Measurements from ENCODE around the gene PITHD1. TPM values are rescaled to one million over a fixed set of nuclear protein-coding genes. Genes with fewer than 3 reads are reported as not detected.
A peak's percentile ranks its signal among the peaks of the same experiment; 100 is the strongest.
"Not testable (repeated sequence)": the region's sequence is repeated elsewhere in the genome, so short reads cannot be mapped to it uniquely, and the experiment has no call there.

Gene PITHD1
- total RNA-seq, 1 donor from 2014 or later = 37.3 TPM

- peaks cover 15% of the 10 kb centered on the region for H4K20me1 ChIP-seq (ENCODE audit: insufficient read depth, low read length)
- H3K9me3 Mint-ChIP-seq (ENCODE audit: unreplicated experiment) = no peaks in the 10 kb centered on the region
- peaks cover 17% of the 10 kb centered on the region for H3K4me1 ChIP-seq (ENCODE audit: insufficient read depth, low read length)
- H3K36me3 ChIP-seq (ENCODE audit: insufficient read depth, low read length) = no peaks in the 10 kb centered on the region
- H3K27ac ChIP-seq (ENCODE audit: low read depth, low read length) = no peak overlapping the region
- H3K27me3 ChIP-seq (ENCODE audit: insufficient read depth, low read length) = no peaks in the 10 kb centered on the region
- no peak for FAIRE-seq
- no peak overlapping the region for H3K27ac Mint-ChIP-seq (ENCODE audit: unreplicated experiment)
- peaks cover 2% of the 10 kb centered on the region for H3K36me3 Mint-ChIP-seq (ENCODE audit: low read depth, unreplicated experiment)
- H3K4me3 Mint-ChIP-seq (ENCODE audit: unreplicated experiment) = no peak overlapping the region
- H3K27me3 Mint-ChIP-seq (ENCODE audit: low read depth, unreplicated experiment) = no peaks in the 10 kb centered on the region
- no peaks in the 10 kb centered on the region for H3K9me3 ChIP-seq (ENCODE audit: insufficient read depth, low read depth, low read length)
- no peak overlapping the region for H3K4me3 ChIP-seq (ENCODE audit: insufficient read depth, low read depth, low read length)
- H3K79me2 ChIP-seq (ENCODE audit: insufficient read depth, low read length) = peaks cover 28% of the 10 kb centered on the region
- no peak for DNase-seq (ENCODE audit: low read depth)
- no peak overlapping the region for H3K4me2 ChIP-seq (ENCODE audit: low read length)
- no peak overlapping the region for H2AFZ ChIP-seq (ENCODE audit: low read depth, low read length)
- H3K9ac ChIP-seq (ENCODE audit: low read length) = no peak overlapping the region
- H3K4me1 Mint-ChIP-seq (ENCODE audit: low read depth, unreplicated experiment) = peaks cover 14% of the 10 kb centered on the region
- TF ChIP-seq CTCF (IDR thresholded peaks at IDR 0.05; ENCODE audit: insufficient read depth, low read depth, low read length) = no peak
- no peak for TF ChIP-seq EZH2 (IDR thresholded peaks at IDR 0.05; ENCODE audit: insufficient read depth, low read length)
These were observed 2.0 kb upstream of the PITHD1 start for GRCh38 chr1:23776217-23776616.

GRCh38 chr1:23779826-23780371 lies 1.7 kb downstream of the PITHD1 start:
- Histone ChIP-seq H3K27ac (ENCODE audit: low read depth, low read length) (peak overlapping the region; percentile 61), H3K4me2 (ENCODE audit: low read length) (peak overlapping the region; percentile 95)
- no peaks in the 10 kb centered on the region for H3K27me3 Mint-ChIP-seq (ENCODE audit: low read depth, unreplicated experiment)

GRCh38 chr1:23783141-23783540 lies 4.9 kb downstream of the PITHD1 start:
- H3K27me3 Mint-ChIP-seq (ENCODE audit: low read depth, unreplicated experiment); H3K4me3 ChIP-seq (ENCODE audit: insufficient read depth, low read depth, low read length); FAIRE-seq; H3K9me3 ChIP-seq (ENCODE audit: insufficient read depth, low read depth, low read length); H3K9me3 Mint-ChIP-seq (ENCODE audit: unreplicated experiment); H3K27ac Mint-ChIP-seq (ENCODE audit: unreplicated experiment); H2AFZ ChIP-seq (ENCODE audit: low read depth, low read length); DNase-seq (ENCODE audit: low read depth); H3K27ac ChIP-seq (ENCODE audit: low read depth, low read length); H3K4me3 Mint-ChIP-seq (ENCODE audit: unreplicated experiment); H3K9ac ChIP-seq (ENCODE audit: low read length); H3K4me2 ChIP-seq (ENCODE audit: low read length); H3K27me3 ChIP-seq (ENCODE audit: insufficient read depth, low read length): not testable (repeated sequence)
- peaks cover 57% of the 10 kb centered on the region for H3K79me2 ChIP-seq (ENCODE audit: insufficient read depth, low read length)
- peaks cover 11% of the 10 kb centered on the region for H3K36me3 Mint-ChIP-seq (ENCODE audit: low read depth, unreplicated experiment)
- H4K20me1 ChIP-seq (ENCODE audit: insufficient read depth, low read length) = peaks cover 32% of the 10 kb centered on the region
- H3K4me1 ChIP-seq (ENCODE audit: insufficient read depth, low read length) = peaks cover 17% of the 10 kb centered on the region
- peaks cover 13% of the 10 kb centered on the region for H3K4me1 Mint-ChIP-seq (ENCODE audit: low read depth, unreplicated experiment)
- peaks cover 34% of the 10 kb centered on the region for H3K36me3 ChIP-seq (ENCODE audit: insufficient read depth, low read length)

More at GRCh38 chr1:23779826-23780371, 1.7 kb downstream of the PITHD1 start:
- Histone ChIP-seq H3K9me3 (ENCODE audit: insufficient read depth, low read depth, low read length) (no peaks in the 10 kb centered on the region), H2AFZ (ENCODE audit: low read depth, low read length) (no peak overlapping the region), H3K79me2 (ENCODE audit: insufficient read depth, low read length) (peaks cover 57% of the 10 kb centered on the region), H3K4me3 (ENCODE audit: insufficient read depth, low read depth, low read length) (peak overlapping the region; percentile 90), H3K9ac (ENCODE audit: low read length) (peak overlapping the region; percentile 89), H4K20me1 (ENCODE audit: insufficient read depth, low read length) (peaks cover 24% of the 10 kb centered on the region), H3K4me1 (ENCODE audit: insufficient read depth, low read length) (peaks cover 17% of the 10 kb centered on the region), H3K27me3 (ENCODE audit: insufficient read depth, low read length) (no peaks in the 10 kb centered on the region), H3K36me3 (ENCODE audit: insufficient read depth, low read length) (peaks cover 8% of the 10 kb centered on the region)
- TF ChIP-seq EZH2 (IDR thresholded peaks at IDR 0.05; ENCODE audit: insufficient read depth, low read length) (no peak), CTCF (IDR thresholded peaks at IDR 0.05; ENCODE audit: insufficient read depth, low read depth, low read length) (no peak)
- peak; percentile 63 for DNase-seq (ENCODE audit: low read depth)
- Mint-ChIP-seq H3K4me1 (ENCODE audit: low read depth, unreplicated experiment) (peaks cover 14% of the 10 kb centered on the region), H3K27ac (ENCODE audit: unreplicated experiment) (peak overlapping the region; percentile 60), H3K36me3 (ENCODE audit: low read depth, unreplicated experiment) (peaks cover 2% of the 10 kb centered on the region), H3K4me3 (ENCODE audit: unreplicated experiment) (peak overlapping the region; percentile 91), H3K9me3 (ENCODE audit: unreplicated experiment) (no peaks in the 10 kb centered on the region)
- FAIRE-seq = no peak
